ENCODE measurements around the gene TSPAN3. TPM values are rescaled to one million over a fixed set of nuclear protein-coding genes. Genes with fewer than 3 reads are reported as not detected.

TSPAN3 gene
- total RNA-seq, 4 donors from 2014 or later, result 229 to 361 (median 341) TPM

DNA sequence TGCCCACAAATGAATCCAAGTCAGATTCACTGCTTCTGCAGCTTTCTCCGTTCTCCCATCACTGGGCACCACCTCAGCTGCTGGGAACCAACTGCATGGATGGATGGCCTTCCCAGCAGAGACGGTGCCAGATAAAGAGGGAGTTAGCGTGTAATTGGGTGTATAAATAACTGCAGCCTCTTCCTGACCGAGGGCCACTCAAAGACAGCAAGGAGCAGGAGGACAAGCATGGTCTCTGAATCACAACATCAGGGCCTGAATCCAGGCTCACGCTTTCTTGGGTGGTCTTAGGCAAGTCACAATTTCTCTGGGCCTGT is 31.7 kb downstream of the TSPAN3 start:
- Histone ChIP-seq H3K9me3 (no peaks in the 10 kb centered on the region), H3K4me1 (peaks cover 10% of the 10 kb centered on the region in 2 donors), H3K27me3 (no peaks in the 10 kb centered on the region), H3K27ac (peak overlapping the region in 2 of 4 donors; percentile 28 to 45), H3K4me3 (no peak overlapping the region), H3K36me3 (peaks cover 0 to 12% of the 10 kb centered on the region in 2 donors)
- in situ Hi-C loops (cut with MboI; ENCODE audit: low sequenced_read_pairs in 4 of 4) (no loop called here), intact Hi-C loops (cut with DNase I; ENCODE audit: low total_unique reads) (no loop called here)
- DNase-seq (no peak), ATAC-seq (no peak)
- TF ChIP-seq, protein P1, sequence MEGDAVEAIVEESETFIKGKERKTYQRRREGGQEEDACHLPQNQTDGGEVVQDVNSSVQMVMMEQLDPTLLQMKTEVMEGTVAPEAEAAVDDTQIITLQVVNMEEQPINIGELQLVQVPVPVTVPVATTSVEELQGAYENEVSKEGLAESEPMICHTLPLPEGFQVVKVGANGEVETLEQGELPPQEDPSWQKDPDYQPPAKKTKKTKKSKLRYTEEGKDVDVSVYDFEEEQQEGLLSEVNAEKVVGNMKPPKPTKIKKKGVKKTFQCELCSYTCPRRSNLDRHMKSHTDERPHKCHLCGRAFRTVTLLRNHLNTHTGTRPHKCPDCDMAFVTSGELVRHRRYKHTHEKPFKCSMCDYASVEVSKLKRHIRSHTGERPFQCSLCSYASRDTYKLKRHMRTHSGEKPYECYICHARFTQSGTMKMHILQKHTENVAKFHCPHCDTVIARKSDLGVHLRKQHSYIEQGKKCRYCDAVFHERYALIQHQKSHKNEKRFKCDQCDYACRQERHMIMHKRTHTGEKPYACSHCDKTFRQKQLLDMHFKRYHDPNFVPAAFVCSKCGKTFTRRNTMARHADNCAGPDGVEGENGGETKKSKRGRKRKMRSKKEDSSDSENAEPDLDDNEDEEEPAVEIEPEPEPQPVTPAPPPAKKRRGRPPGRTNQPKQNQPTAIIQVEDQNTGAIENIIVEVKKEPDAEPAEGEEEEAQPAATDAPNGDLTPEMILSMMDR (IDR thresholded peaks at IDR 0.05 in 4 of 5, conservative IDR thresholded peaks at IDR 0.05 in 1 of 5), result no peak
- no peak for TF ChIP-seq POLR2A (IDR thresholded peaks at IDR 0.05)

DNA sequence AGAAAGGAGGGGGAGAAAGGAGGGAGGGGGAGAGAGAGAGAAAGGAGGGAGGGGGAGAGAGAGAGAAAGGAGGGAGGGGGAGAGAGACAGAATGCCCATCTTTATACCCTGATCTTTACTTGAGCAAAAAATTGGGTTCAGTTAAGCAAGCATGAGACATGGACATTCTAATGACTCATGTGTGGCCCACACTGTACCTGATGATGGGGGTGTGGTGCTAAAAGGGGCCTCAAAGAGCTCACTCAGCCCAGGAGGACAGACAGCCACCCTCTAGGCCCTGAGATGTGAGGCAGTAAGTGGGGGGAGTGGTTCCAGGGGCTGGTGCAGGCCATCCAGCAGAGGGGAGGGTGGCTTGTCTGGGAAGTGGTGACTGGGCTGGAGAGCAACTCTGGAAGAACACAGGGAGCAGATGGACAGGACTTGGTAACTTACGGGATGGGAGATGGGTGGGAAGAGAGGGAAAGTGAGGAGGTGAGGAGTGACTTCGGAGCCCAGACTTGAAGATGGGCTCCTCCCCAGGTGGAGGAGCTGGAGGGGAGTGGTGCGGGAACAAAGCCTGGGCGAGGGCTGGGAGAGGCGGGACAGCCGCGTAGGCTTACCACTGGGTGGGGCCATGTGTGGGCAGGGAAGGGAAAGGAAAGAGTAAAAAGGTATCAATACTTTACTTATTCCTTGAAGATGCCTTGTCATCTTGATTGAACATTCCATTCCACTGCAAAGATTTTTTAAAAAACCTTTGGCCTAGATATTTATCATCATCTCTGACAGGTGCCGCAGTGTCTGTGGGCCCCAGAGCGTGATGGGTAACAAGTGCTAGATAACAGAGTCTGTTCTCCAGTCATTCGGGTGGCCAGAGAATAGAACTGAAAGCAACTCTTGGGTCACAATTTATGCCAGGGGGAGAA is 32.3 kb downstream of the TSPAN3 start:
- Histone ChIP-seq H3K9me3 (no peaks in the 10 kb centered on the region), H3K4me3 (no peak overlapping the region), H3K4me1 (peaks cover 4 to 9% of the 10 kb centered on the region in 2 donors), H3K36me3 (peaks cover 0 to 5% of the 10 kb centered on the region in 2 donors), H3K27ac (peak overlapping the region in 2 of 4 donors; percentile 28 to 45), H3K27me3 (no peaks in the 10 kb centered on the region)
- no peak for ATAC-seq
- DNase-seq, result no peak
- no peak for TF ChIP-seq POLR2A (IDR thresholded peaks at IDR 0.05)
- TF ChIP-seq, protein P1 (IDR thresholded peaks at IDR 0.05 in 4 of 5, conservative IDR thresholded peaks at IDR 0.05 in 1 of 5), result no peak
- intact Hi-C loops (cut with DNase I; ENCODE audit: low total_unique reads) (no loop called here), in situ Hi-C loops (cut with MboI; ENCODE audit: low sequenced_read_pairs in 4 of 4) (no loop called here)

DNA sequence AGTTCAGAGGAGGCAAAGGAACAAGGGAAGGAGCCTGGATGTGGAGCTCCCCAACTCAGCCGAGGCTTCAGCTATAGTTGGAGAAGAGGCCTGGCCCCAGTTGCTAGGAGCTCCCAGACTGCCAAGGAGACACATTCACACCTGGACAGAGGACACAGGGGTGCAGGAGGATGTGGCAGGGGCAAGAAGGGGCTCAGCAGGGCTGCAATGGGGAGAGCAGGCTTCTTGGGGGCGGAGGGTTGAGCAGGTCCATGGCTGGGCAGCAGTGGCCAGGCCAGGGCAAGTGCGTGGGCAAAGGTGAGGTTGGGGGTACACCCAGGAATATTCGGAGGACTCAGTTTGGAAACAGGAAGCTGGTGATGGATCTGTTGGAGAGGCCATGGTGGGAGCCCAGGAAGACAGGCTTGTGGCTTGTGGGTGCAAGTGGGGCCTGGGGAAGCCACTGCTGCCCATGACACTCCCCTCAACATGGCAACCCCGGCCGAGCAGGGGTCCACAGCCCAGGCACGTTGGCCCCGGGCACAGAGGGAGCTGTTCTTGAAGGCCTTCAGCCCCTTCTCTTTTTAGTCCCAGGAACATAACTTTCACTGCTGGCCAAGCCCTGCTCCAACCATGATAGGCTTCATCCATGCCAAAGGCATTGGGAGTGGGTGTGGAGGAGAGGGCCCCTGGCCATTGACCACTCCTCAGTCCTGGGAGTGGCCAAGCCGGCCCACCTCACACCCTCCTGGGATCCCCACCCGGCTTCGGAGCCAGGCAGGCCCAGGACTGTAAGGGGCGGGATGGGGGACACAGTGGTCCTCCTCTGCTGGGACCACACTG is 33.3 kb downstream of the TSPAN3 start:
- Histone ChIP-seq H3K9me3 (no peaks in the 10 kb centered on the region), H3K27ac (peak overlapping the region in 1 of 4 donors; percentile 57), H3K36me3 (no peaks in the 10 kb centered on the region), H3K4me1 (peaks cover 4 to 9% of the 10 kb centered on the region in 2 donors), H3K27me3 (no peaks in the 10 kb centered on the region), H3K4me3 (no peak overlapping the region)
- TF ChIP-seq, protein P1 (IDR thresholded peaks at IDR 0.05 in 4 of 5, conservative IDR thresholded peaks at IDR 0.05 in 1 of 5), result no peak
- TF ChIP-seq POLR2A (IDR thresholded peaks at IDR 0.05), result no peak
- intact Hi-C loops (cut with DNase I; ENCODE audit: low total_unique reads) (no loop called here), in situ Hi-C loops (cut with MboI; ENCODE audit: low sequenced_read_pairs in 4 of 4) (no loop called here)
- no peak for ATAC-seq
- DNase-seq, result peak in 1 of 2 donors; percentile 11

DNA sequence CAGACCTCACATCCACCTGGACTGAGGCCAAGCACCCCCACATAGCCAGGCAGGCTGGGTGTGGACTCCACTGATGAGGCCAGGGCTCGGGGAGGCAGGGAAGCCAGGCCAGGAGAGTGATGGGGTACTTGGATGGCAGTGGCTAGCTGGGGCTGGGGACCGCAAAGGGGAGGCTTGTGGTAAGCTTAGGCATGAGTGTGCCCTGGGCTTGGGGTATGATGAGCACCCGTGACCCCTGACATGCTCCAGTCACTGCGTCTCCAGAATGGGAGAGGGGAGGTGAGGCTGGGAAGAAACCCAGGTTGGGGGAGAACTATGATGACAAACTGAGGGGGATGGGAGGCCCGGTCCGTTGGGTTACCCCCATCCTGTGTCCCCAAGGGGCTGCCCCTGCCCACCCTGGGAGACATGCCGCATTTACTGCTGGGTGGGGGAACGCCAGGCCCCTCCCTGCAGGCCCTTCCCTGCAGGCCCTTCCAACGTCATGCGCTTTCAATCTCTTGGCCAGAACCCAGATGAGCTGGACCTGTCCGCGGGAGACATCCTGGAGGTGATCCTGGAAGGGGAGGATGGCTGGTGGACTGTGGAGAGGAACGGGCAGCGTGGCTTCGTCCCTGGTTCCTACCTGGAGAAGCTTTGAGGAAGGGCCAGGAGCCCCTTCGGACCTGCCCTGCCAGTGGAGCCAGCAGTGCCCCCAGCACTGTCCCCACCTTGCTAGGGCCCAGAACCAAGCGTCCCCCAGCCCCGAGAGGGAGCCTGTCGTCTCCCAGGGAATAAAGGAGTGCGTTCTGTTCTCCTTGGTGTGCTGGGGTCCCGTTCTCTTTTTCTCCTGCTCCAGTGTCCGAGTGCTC is 34.1 kb downstream of the TSPAN3 start:
- H3K4me3 ChIP-seq, result no peak overlapping the region
- TF ChIP-seq, protein P1 (IDR thresholded peaks at IDR 0.05 in 4 of 5, conservative IDR thresholded peaks at IDR 0.05 in 1 of 5), result no peak
- no peak for TF ChIP-seq POLR2A (IDR thresholded peaks at IDR 0.05)
- peak overlapping the region in 1 of 4 donors; percentile 57 for H3K27ac ChIP-seq
- in situ Hi-C loops (cut with MboI; ENCODE audit: low sequenced_read_pairs in 4 of 4) (no loop called here), intact Hi-C loops (cut with DNase I; ENCODE audit: low total_unique reads) (no loop called here)
- DNase-seq, result peak in 1 of 2 donors; percentile 17
- ATAC-seq, result no peak
- no peaks in the 10 kb centered on the region for H3K9me3 ChIP-seq
- H3K27me3 ChIP-seq, result no peaks in the 10 kb centered on the region
- no peaks in the 10 kb centered on the region for H3K36me3 ChIP-seq
- peaks cover 4 to 9% of the 10 kb centered on the region in 2 donors for H3K4me1 ChIP-seq

All from gastrocnemius medialis (tissue), 4 donors.